ENCODE results near the gene GPBAR1.
A peak's percentile ranks its signal among the peaks of the same experiment; 100 is the strongest.
"Not testable (repeated sequence)": the region's sequence is repeated elsewhere in the genome, so short reads cannot be mapped to it uniquely, and the experiment has no call there.

The GPBAR1 gene

DNA sequence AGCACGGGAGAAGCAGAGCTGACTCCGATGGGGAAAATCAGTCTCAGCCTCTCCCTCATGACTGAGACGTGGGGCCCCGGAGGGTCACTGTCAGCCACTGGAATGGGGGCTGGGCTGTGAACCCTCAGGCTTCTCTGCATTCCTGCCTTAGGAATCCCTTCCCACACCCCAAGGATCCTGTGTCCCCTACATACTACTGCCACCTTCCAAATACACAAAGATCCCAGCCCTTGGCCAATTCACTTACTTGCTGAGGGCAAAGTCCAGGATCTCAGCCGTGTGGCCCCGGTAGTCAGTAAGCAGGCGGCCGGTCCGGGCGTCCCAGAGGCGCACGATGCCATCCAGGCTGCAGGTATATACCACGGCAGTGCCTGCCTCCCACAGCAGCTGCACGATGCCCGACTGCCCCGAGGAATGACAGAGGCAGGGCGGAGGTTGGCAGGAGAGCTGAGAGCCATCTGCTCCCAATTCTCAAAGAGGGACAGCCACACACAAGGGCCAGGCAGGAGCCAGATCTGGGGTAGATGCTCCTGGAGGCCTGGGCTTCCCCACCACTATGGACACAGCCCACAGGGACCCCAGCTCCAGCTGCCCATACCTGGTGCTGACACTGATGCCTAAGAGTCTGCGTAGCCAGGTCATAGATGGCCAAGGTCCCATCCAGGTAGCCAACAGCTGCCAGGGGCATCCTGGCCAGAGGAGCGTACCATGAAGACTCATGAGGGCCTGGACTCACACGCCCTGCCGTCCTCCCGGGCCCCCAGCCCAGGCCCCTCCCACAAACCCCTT lies 4.2 kb downstream of the GPBAR1 start:
- H3K27ac ChIP-seq: peak overlapping the region in 2 of 21 experiments; percentile 56 to 67
- H3K4me3 ChIP-seq: no peak overlapping the region

- Histone ChIP-seq H3K27ac (no peak overlapping the region), H3K4me3 (no peak overlapping the region)
Observed at GRCh38 chr2:218265626-218266025, 4.8 kb downstream of the GPBAR1 start.

- Histone ChIP-seq H3K27ac (no peak overlapping the region), H3K4me3 (no peak overlapping the region)
Observed at GRCh38 chr2:218266316-218266979, 5.6 kb downstream of the GPBAR1 start.

- Histone ChIP-seq H3K27ac (no peak overlapping the region), H3K4me3 (no peak overlapping the region)
Observed at GRCh38 chr2:218267259-218267658, 6.4 kb downstream of the GPBAR1 start.

DNA sequence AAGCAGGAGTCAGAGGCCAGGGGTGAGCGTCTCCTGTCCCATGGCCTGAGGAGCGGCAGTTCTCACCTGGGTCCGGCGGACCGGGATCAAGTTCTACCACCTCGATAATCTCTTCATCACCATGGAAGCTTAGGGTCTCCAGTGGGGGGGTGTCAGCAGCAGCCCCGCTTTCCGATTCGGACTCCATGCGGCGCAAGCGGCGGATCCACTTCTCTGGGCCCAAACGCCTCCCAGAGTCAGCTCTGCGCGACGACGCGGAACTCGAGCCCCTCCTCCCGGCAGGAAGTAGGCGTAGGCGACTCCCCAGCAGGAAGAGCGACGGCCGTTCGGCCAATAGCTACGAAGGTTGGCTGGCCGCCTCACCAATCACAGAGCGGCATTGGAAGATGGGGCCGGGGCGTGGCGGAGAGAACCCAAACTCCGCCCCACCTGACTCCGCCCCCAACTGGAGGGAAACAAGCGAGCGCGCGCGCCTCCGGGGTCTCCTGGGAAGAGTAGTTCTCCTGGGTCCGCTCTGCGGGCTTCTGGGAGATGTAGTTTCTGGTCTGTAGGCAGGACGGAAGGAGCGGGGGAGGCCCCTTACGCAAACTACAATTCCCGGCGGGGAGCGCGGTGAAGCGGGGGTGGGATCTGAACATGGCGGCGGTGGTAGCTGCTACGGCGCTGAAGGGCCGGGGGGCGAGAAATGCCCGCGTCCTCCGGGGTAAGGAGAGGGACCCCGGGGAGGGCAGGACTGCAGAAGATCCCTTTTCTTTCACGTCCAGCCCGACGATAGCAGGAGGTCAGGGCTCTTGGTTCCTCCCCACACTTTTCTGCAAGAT lies 9.3 kb downstream of the GPBAR1 start, which contains the start of the genes AAMP and PNKD:
Gene AAMP, minus strand, starts transcription at position 238 of the 821 bp plus-strand sequence. Its CDS starts 51 bp downstream, at position 187.
Gene PNKD, plus strand, starts transcription at position 620 of the 821 bp plus-strand sequence. Its CDS starts 17 bp downstream, at position 637.
- Histone ChIP-seq H3K4me3 (peak within 1 kb of the TSS; percentile 72 to 91 (median 85)), H3K27ac (peak within 1 kb of the TSS; percentile 27 to 94 (median 86))

DNA sequence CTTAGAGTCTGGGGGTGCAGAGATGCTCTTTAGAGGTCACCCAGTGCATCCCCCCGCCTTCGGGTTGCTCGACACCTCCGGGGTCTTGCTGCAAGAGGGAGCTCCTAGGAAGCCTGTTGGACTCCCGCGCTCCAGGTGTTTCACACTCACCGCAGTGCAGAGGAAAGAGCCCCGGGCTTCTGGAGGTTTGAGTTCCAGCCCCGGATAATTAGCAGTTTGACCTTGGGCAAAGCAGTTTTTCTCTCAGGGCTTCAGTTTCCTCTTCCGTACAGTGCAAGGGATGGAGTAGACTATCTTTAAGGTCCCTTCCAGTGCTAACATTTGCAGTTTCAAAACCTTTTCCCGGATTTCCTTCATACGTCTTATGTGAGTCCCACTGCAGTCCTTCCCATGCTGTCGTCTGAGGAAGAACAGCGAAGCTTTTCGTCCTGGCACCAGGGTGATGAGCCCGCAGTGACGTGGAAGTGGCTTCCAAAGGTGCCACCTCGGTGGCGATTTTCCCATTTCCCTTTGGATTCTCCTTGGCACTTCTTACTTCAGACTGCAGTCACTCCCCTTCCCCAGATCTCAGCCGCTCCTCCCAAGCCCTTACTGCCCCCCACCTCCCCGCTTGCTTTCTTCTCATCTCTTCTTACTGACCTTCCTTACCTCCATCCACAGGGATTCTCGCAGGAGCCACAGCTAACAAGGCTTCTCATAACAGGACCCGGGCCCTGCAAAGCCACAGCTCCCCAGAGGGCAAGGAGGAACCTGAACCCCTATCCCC lies 10.1 kb downstream of the GPBAR1 start:
- Histone ChIP-seq H3K27ac (peak overlapping the region in 20 of 21 experiments; percentile 47 to 94 (median 78)), H3K4me3 (peak overlapping the region; percentile 61 to 91 (median 76))

DNA sequence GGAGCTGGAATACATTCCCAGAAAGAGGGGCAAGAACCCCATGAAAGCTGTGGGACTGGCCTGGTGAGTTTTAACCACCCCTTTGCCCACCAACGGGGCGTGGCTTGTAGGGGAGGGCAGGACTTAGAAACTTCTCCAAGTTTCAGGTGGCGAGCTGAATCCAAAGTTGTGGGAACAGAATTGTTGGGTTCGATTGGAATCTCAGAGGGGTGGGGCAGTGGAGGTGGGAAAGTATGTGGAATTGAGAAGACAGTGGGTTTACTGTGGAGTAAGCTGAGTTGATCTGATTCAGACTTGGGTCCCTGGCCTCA lies 10.6 kb downstream of the GPBAR1 start:
- peak overlapping the region in 20 of 21 experiments; percentile 43 to 94 (median 76) for H3K27ac ChIP-seq
- peak overlapping the region; percentile 61 to 91 (median 76) for H3K4me3 ChIP-seq

GRCh38 chr2:218271865-218272530 lies 11.2 kb downstream of the GPBAR1 start:
- Histone ChIP-seq H3K27ac (peak overlapping the region in 15 of 21 experiments; percentile 43 to 94 (median 77)), H3K4me3 (peak overlapping the region in 1 of 7 experiments; percentile 91)

DNA sequence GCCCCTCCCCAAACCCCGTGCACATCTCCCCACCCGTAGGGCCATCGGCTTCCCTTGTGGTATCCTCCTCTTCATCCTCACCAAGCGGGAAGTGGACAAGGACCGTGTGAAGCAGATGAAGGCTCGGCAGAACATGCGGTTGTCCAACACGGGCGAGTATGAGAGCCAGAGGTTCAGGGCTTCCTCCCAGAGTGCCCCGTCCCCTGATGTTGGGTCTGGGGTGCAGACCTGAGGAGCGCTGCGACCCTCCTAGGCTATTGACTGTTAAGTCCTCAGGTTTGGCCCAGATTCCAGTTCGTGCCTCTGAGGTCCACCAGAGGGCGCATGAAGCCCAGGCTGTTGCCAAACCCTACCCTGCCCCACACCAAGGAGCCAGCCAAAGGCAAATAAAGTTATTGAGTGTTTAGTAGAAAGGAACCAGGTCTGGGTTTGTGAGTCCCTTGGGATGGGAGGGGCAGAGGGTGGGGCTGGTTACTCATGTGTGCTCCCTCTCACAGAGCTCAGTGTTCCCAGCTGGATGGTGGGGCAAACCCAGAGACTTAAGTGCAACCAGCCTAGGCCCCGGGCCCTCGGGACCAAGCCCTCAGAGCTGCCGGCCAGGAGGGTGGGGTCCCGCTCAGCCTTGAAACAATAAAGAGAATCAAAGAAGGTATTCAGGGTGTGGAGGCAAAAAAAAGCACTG lies 11.9 kb downstream of the GPBAR1 start:
- H3K27ac ChIP-seq: peak overlapping the region in 16 of 21 experiments; percentile 3 to 86 (median 66)
- no peak overlapping the region for H3K4me3 ChIP-seq

DNA sequence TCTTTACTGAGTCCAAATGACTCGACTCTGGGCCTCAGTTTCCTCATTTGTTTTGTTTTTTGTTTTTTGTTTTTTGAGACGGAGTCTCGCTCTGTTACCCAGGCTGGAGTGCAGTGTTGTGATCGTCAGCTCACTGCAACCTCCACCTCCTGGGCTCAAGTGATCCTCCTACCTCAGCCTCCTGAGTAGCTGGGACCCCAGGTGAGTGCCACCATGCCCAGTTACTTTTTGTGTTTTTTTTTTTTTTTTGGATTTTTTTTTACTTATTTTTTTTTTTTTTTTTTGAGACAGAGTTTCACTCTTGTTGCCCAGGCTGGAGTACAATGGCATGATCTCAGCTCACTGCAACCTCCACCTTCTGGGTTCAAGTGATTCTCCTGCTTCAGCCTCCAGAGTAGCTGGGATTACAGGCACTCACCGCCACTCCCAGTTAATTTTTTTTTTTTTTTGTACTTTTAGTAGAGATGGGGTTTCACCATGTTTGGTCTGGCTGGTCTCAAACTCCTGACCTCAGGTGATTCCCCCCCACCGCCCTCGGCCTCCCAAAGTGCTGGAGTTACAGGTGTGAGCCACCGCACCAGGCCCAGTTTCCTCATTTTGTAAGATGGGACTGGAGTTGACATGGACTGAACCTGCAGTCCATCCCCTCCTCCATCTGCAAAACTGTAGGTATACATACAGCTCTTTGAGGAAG lies 12.5 kb downstream of the GPBAR1 start:
- H3K27ac ChIP-seq: peak overlapping the region in 13 of 21 experiments; percentile 3 to 81 (median 62)
- not testable (repeated sequence) for H3K4me3 ChIP-seq

- Histone ChIP-seq H3K4me3 (no peak overlapping the region), H3K27ac (peak overlapping the region in 4 of 21 experiments; percentile 23 to 81 (median 62))
Observed at GRCh38 chr2:218273908-218274249, 13.1 kb downstream of the GPBAR1 start.

DNA sequence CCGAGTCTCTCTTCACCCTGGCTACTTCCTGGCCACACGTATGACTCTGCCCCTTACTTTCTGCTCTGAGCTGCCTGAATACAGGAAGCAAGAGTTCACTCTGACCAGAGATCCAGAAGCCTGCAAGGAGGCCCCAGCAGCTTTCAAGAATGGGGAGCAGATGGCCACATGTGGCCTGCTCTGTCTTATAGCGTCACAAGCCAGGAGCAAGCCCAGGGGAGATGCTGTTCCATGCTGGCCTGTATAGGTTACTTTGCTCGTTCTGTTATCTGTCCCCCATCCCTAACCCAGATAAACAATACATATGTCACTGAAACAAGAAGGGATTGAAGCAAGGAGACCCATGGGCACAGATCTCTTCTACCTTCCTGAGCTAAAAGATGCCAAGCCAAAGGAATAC lies 13.8 kb downstream of the GPBAR1 start:
- Histone ChIP-seq H3K4me3 (no peak overlapping the region), H3K27ac (peak overlapping the region in 6 of 21 experiments; percentile 23 to 51 (median 36))

DNA sequence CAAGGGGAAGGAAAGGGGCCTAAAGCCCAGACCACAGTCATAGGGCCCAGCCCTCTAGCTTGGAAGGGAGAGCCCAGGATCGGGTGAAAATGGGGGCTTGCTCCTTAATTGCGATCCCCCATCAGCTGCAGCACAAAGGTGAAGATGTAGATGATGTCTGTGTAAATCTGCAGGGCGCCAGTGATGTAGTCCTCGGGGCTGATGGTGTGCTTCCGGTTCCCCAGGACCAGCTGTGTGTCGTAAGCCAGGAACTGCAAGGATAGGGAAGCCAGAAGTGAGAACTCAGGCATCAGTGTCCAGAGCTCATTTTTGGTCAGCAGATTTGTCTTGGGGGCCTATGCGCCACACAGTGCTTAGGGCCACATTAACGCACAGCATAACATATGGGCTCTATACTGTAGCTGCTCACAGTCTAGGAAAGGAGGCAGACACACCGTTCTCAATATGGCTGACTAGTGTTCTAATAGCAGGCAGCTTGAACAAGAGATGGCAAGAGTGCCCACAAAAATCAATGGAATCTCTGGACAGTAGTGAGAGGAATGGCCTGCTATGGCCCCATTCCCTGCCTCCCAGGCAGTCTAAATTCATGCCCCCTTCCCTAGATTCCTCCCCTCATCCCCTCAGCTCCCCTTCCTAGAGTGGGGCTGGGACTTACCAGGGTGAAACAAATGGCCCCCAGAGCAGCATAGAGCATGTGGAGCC lies 14.7 kb downstream of the GPBAR1 start:
- H3K27ac ChIP-seq: peak overlapping the region in 6 of 21 experiments; percentile 1 to 51 (median 45)

GRCh38 chr2:218276986-218277755 lies 16.4 kb downstream of the GPBAR1 start:
- Histone ChIP-seq H3K4me3 (no peak overlapping the region), H3K27ac (peak overlapping the region in 7 of 21 experiments; percentile 6 to 55 (median 28))

More for the DNA sequence above, 14.7 kb downstream of the GPBAR1 start:
- no peak overlapping the region for H3K4me3 ChIP-seq

GRCh38 chr2:218277921-218278320 lies 17.1 kb downstream of the GPBAR1 start:
- H3K27ac ChIP-seq: peak overlapping the region in 7 of 21 experiments; percentile 2 to 55 (median 28)

More at GRCh38 chr2:218277921-218278320, 17.1 kb downstream of the GPBAR1 start:
- no peak overlapping the region for H3K4me3 ChIP-seq
